ES-I3 (cell line): Measurements from ENCODE around the gene KRT10.

Experiments
- H3K36me3 ChIP-seq: 2 replicates; pipeline ENCODE4 v1.6.1; 2013; ENCODE audit warnings: mild to moderate bottlenecking, low read length, control low read depth, moderate library complexity; ENCODE audit not compliant: insufficient read depth
- H3K4me1 ChIP-seq: 2 replicates; pipeline ENCODE4 v1.6.1; 2013; ENCODE audit warnings: mild to moderate bottlenecking, control low read depth, low read length; ENCODE audit not compliant: insufficient read depth
- H3K9ac ChIP-seq: 2 replicates; pipeline ENCODE4 v1.6.1; 2013; ENCODE audit warnings: low read depth, mild to moderate bottlenecking, low read length, moderate library complexity
- H3K9me3 ChIP-seq: 2 replicates; pipeline ENCODE4 v1.6.1; 2013; ENCODE audit warnings: mild to moderate bottlenecking, low read length, moderate library complexity; ENCODE audit not compliant: control insufficient read depth, insufficient read depth

KRT10 gene

DNA sequence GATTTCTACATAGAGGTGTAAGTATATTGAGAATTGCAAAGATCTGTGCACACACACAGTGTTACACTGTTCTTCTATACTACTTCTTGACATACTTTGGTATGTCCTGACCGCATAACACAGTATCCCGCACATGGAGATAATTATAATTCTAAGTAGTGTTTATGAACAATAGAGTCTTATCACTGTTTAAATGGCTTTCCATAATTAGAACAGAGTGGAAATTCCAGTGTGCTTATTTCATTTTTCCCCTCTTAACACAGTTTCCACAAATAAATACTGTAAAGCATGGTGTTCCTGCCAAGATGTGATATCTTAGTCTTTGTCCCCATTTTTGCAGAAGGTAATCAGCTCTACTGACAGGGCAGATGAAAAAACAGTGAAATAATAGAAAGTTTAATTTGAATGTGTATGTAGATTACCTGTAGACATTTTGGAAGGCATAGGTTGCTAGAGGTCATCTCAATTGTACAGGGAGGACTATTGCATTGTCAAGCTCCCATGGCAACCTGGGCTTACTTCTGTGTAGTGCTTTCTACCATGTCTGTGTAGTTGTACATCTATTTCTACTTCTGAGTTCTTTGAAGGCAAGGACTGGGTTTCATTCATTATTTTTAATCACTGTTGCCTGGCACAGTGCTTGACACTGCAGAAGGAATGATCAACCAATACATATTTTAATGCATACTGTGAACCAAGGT, 12.5 kb downstream of the KRT10 start:
- H3K36me3 ChIP-seq, result no peaks in the 10 kb centered on the region
- no peaks in the 10 kb centered on the region for H3K4me1 ChIP-seq
- H3K9me3 ChIP-seq, result no peaks in the 10 kb centered on the region
- no peak overlapping the region for H3K9ac ChIP-seq

DNA sequence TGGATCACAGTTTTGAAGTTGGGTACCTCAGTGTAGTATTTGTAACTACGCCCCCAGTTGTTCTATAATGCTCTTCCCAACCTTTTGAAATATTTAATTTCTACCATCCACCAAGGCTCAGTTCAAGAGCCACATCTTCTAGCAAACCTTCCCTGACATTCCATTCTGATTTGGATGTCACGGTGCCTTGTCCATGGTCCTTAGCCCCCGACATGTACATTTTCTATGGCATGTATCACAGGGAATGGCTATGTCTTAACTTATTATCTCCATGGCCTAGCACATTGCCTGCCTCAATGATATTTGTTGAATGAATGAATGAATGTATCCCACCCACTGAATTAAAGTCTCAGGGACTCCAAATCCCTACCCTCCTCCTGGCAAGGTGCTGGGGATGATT, 16.3 kb downstream of the KRT10 start:
- no peaks in the 10 kb centered on the region for H3K4me1 ChIP-seq
- no peaks in the 10 kb centered on the region for H3K36me3 ChIP-seq
- H3K9ac ChIP-seq, result no peak overlapping the region
- H3K9me3 ChIP-seq, result no peaks in the 10 kb centered on the region

DNA sequence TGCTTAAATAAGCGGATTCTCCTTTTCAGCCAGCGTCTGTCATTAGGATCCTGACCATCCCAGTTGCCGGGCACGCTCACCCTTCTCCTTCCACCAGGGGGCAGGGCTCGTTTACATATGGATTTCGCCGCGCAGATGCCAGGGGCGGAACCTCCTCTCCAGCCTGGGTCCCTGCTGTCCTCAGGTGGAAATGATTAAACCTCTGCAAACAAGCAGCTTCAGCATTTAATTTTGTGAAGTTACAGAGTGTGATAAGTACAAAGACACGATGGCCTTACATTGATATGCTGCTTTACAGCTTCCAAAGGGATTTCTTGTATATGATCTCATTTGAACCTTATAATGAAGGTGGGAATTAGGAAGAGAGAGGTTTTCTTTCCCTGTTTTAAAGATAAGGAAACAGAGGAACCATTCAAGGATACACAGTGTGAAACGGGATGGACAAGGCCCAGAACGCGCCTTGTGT, 18.8 kb downstream of the KRT10 start:
- Histone ChIP-seq H3K9ac (no peak overlapping the region), H3K36me3 (no peaks in the 10 kb centered on the region), H3K4me1 (no peaks in the 10 kb centered on the region), H3K9me3 (no peaks in the 10 kb centered on the region)

DNA sequence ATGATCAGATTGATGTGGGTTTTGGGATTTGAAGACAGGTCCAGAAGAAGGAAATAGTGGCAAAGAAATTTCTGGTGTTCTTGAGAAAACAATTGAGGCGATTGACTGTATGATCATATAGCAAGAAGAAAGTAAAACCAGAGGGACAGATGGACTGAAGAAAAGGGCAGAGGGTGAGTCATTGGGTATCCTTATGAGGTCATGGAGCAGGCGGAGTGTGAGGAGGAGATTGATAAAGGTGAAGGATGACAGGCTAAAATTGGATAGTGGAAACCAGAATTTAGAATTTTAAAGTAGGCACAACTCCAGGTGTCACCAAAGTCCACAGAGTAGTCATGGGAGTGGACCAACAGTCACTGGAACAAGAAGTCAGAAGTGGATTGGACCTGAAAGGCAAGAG, 21.3 kb downstream of the KRT10 start:
- H3K36me3 ChIP-seq, result no peaks in the 10 kb centered on the region
- H3K4me1 ChIP-seq, result no peaks in the 10 kb centered on the region
- H3K9me3 ChIP-seq, result no peaks in the 10 kb centered on the region
- no peak overlapping the region for H3K9ac ChIP-seq

DNA sequence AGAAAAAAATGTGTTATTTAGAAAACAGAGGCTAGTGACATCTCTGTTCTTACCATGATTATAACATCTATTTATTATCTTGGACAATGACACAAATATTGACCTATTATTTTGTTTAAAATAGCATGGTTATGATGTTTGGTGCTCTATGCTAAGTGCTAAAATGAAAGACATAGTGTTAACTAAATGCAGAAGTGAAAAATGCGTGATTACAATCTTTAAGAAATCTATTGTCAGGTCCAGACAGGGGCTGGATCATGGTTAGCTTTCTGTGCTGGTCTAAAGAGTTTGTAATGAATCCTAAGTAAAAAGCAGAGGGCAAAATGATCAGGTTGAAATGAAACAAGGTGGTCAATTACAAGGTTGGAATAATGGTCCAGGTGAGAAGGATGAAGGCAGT, 22.0 kb downstream of the KRT10 start:
- Histone ChIP-seq H3K9me3 (no peaks in the 10 kb centered on the region), H3K36me3 (no peaks in the 10 kb centered on the region), H3K4me1 (no peaks in the 10 kb centered on the region), H3K9ac (no peak overlapping the region)

DNA sequence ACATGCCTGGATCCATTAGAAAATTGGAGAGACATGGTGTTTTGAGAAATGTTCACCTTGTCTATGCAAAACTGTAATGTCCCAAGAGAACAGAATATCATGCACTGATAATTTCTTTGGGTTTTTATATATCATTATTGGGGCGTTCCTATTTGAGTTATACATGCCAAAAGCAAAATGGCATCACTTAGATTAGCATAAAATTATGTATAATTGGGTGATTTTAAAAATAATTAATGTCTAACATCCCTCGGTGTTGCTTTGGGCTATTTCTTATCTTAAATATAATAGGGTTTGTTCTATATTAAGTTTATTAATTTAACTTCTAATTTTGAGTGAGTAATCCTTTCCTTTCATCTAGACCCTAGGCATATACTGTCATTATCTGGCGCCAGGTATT, 22.6 kb downstream of the KRT10 start, which contains the start of gene KRT28:
Gene KRT28, minus strand, starts transcription at position 101 of the 400 bp plus-strand sequence. Its CDS starts 66 bp downstream, at position 35.
- no peaks in the 10 kb centered on the region for H3K9me3 ChIP-seq
- H3K4me1 ChIP-seq, result no peaks in the 10 kb centered on the region
- no peaks in the 10 kb centered on the region for H3K36me3 ChIP-seq
- H3K9ac ChIP-seq, result no peak within 1 kb of the TSS

DNA sequence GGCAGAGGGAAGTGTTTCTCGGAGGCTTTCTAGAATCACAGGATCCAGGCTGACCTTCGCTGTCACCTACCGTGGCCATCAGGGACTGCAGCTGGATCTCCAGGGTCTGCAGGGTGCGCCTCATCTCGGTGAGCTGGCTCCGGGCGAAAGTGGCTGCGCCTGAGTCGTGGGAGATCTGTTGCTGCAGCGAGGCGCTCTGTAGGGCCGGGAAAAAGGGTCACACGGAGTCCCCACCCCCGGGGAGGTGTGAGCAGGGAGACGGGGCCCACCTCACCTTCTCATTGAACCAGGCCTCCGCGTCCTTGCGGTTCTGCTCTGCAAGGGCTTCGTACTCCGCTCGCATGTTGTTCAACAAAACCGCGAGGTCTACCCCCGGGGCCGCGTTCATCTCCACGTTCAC, 25.6 kb downstream of the KRT10 start:
- Histone ChIP-seq H3K4me1 (no peaks in the 10 kb centered on the region), H3K9me3 (no peaks in the 10 kb centered on the region), H3K36me3 (no peaks in the 10 kb centered on the region), H3K9ac (no peak overlapping the region)

DNA sequence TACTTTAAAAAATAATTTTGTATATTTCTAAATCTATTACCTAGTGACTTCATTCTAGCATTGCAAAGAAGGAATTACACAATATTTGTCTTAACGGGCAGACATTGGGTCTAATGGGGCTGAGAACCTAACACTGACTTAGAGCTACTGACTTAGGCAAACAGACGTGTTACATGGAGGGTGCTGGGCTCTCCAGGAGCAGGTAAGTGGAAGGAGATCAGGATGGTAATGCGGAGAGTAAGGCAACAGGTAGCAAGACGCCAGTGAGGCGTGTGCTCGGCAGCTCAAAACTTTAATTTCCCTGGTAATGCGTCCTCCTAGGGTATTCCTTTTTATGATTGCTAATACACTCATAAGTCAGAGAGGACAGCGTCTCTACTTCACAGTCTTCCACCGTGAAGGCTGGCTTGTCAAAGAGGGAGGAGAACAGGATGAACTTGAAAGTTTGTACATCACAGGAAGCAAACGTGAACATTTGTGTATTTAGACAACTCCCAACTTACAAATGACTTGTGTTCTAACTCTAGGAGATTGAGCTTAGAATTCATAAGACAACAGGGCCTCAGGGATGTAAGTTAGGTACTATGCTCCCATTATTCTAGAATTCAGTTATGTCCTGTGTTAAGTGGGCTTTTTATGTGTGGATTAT, 27.3 kb downstream of the KRT10 start:
- no peaks in the 10 kb centered on the region for H3K9me3 ChIP-seq
- no peaks in the 10 kb centered on the region for H3K36me3 ChIP-seq
- no peak overlapping the region for H3K9ac ChIP-seq
- no peaks in the 10 kb centered on the region for H3K4me1 ChIP-seq

DNA sequence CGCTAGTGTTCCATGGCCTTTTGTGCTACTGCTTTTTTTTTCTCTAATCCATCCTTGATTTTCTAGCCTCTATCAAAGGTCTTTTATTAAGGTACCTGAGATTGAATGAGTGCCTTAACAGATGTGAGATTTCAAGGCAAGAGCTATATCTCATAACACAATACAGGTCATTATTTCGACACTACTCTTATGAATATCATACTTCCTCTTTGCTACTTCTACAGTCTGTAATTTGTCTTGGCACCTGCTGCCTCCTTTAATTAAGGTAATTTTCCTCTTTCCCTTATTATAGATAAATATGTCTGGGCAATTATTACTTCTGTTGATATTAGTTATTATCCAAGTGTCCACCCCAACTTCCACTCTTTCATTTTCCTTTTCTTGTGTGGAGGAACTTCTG, 27.9 kb downstream of the KRT10 start:
- H3K9me3 ChIP-seq, result no peaks in the 10 kb centered on the region
- H3K4me1 ChIP-seq, result no peaks in the 10 kb centered on the region
- H3K36me3 ChIP-seq, result no peaks in the 10 kb centered on the region
- no peak overlapping the region for H3K9ac ChIP-seq

DNA sequence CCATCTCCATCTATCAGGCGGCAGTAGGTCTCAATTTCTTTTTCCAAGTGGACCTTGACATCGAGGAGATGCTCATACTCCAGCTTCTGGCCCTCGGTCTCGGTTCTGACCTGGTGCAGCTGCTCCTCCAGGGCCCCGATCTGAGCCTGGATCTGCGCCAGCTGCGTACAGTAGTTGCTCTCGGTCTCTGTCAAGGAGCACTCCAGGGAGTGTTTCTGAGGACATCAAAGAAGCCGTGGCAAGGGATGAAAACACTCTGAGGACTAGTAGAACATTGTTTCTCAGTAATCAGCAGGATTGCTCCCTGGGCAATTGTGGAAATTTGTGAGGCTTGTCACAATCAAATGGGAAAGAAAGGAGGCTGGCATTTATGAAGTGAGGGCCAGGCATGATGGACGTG, 28.6 kb downstream of the KRT10 start:
- Histone ChIP-seq H3K4me1 (no peaks in the 10 kb centered on the region), H3K9ac (no peak overlapping the region), H3K36me3 (no peaks in the 10 kb centered on the region), H3K9me3 (no peaks in the 10 kb centered on the region)

DNA sequence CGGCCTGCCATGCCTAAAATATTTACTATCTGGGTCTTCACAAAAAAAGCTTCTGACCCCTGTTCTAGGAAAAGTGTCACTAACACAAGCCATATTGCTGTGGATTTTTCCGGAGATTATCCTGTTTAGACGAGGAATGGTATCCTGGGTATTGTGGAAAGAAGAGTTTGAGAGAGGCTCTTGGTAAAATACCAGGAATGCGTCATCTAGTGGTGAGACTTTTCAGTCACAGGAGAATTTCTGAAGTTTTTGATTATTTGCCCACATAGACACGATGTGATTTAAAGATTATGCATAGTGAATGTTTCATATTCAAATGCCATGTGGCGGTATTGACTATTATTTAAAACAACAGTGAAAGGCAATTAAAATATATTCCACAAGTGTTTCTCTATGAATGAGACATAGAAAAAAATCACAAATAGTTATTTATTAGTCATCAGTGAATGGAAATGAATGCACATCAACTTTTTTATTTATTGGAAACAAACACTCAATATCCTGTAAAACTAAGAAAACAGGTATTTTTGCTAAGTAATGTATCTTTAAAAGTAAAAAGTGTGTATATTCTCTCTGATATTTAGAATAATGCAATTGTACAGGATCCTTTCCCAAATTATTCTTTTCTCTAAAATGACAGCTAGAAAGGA, 30.5 kb downstream of the KRT10 start:
- Histone ChIP-seq H3K9me3 (no peaks in the 10 kb centered on the region), H3K36me3 (no peaks in the 10 kb centered on the region), H3K4me1 (no peaks in the 10 kb centered on the region), H3K9ac (no peak overlapping the region)

DNA sequence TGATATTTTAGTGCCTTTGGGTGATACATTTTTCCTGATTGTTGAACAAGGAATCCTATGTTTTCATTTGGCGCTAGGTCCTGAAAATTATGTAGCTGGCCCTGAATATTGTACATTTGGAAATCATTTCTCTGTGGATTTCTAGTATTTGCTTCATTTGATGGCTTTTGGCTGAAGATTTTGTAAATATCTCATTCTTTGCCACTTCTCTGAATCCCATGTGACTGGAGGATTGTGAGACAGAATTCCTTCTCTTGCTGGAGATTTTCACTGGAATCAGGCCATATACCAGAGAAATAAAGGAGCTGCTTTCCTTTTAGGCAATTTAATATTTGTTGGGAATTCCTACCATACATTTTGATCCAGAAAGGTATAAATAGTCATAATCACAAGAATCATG, 31.3 kb downstream of the KRT10 start:
- Histone ChIP-seq H3K9me3 (no peaks in the 10 kb centered on the region), H3K36me3 (no peaks in the 10 kb centered on the region), H3K9ac (no peak overlapping the region), H3K4me1 (no peaks in the 10 kb centered on the region)

DNA sequence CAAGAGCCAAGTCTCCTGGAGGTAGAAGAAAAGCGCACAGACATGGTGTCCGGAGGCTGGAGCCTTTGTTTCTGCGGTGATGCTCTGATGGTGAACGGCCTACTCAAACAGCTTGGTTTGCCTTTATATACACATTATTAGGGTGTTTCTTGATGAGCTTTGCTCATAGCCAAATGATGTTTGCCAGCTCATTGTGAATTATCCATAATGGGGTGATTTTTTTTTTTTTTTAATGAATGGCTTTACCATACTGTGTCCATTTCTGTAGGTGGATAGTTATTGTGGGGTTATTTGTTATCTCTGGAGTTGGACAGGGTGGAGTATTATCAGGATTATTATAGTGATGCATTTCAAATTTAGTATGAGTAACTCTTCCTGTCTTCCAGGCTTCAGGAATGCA, 40.0 kb downstream of the KRT10 start, which contains the start of gene KRT27:
Gene KRT27, minus strand, starts transcription at position 101 of the 400 bp plus-strand sequence. Its CDS starts 57 bp downstream, at position 44.
- Histone ChIP-seq H3K9me3 (no peaks in the 10 kb centered on the region), H3K36me3 (no peaks in the 10 kb centered on the region), H3K9ac (no peak within 1 kb of the TSS), H3K4me1 (no peaks in the 10 kb centered on the region)

DNA sequence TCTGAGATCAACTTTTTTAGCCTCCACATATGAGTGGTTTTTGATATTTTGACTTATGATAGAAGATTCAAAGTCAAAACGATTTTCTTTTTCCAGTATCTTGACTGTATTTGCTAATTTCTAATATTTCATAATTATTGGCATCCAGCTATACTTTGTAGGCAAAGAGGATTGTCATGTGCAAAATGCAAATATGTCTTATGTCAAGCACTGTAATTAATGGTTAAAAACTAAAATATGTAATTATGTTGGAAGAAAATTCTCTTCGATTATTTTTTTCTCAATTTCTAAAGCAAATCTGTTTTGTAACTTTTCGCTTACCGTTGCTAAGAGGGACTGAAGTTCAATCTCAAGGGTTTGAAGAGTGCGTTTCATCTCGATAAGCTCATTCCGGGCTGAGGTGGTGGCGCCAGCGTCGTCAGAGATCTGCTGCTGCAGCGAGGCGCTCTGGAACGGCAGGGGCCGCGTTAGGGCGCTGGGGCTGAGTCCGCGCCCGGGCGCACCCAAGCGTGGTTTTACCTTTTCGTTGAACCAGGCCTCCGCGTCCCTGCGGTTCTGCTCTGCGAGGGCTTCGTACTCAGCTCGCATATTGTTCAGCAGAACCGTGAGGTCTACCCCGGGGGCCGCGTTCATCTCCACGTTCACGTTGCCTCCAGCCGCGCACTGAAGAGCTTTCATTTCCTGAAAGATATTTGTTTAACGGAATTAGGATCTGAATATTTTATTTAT, 43.1 kb downstream of the KRT10 start:
- Histone ChIP-seq H3K36me3 (no peaks in the 10 kb centered on the region), H3K4me1 (no peaks in the 10 kb centered on the region), H3K9me3 (no peaks in the 10 kb centered on the region), H3K9ac (no peak overlapping the region)
